ENCODE results near the gene CDH4.

DNA sequence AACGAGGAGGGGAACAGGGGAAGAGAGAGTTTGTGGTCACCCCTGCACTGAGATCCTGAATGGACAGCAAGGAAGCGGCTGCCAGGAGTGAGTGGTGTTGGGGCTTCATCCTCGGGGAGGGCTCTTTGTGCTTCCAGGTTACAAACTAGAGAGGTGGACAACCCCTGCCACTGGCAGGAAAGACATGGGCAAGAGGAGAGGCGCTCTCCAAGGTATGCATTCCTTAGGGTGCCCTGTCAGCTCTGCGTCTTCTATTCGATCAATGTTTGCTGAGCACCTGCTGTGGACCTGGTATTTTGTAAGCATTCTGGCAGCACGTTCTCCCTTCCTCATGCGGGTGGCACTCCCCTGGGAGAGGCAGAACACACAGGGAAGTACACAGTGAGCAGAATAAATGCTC is 93.6 kb downstream of the CDH4 start:
- TF ChIP-seq, protein P1, sequence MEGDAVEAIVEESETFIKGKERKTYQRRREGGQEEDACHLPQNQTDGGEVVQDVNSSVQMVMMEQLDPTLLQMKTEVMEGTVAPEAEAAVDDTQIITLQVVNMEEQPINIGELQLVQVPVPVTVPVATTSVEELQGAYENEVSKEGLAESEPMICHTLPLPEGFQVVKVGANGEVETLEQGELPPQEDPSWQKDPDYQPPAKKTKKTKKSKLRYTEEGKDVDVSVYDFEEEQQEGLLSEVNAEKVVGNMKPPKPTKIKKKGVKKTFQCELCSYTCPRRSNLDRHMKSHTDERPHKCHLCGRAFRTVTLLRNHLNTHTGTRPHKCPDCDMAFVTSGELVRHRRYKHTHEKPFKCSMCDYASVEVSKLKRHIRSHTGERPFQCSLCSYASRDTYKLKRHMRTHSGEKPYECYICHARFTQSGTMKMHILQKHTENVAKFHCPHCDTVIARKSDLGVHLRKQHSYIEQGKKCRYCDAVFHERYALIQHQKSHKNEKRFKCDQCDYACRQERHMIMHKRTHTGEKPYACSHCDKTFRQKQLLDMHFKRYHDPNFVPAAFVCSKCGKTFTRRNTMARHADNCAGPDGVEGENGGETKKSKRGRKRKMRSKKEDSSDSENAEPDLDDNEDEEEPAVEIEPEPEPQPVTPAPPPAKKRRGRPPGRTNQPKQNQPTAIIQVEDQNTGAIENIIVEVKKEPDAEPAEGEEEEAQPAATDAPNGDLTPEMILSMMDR (IDR thresholded peaks at IDR 0.05; ENCODE audit: control extremely low read depth in 1 of 3, insufficient read depth in 1 of 3, low read depth in 1 of 3, low read length in 3 of 3): no peak
- TF ChIP-seq EZH2 (IDR thresholded peaks at IDR 0.05; ENCODE audit: low read depth, low read length, severe bottlenecking) (no peak), RAD21 (IDR thresholded peaks at IDR 0.05 in 1 of 2, conservative IDR thresholded peaks at IDR 0.05 in 1 of 2; ENCODE audit: low read depth in 2 of 2, low read length in 2 of 2) (no peak), EP300 (IDR thresholded peaks at IDR 0.05; ENCODE audit: borderline replicate concordance in 1 of 2, low read depth in 2 of 2, low read length in 2 of 2) (no peak), POLR2A (IDR thresholded peaks at IDR 0.05; ENCODE audit: control extremely low read depth in 1 of 2, low read depth in 2 of 2, low read length in 2 of 2) (no peak), SIX5 (IDR thresholded peaks at IDR 0.05; ENCODE audit: low read depth, low read length) (no peak), SIN3A (conservative IDR thresholded peaks at IDR 0.05 in 1 of 2, IDR thresholded peaks at IDR 0.05 in 1 of 2; ENCODE audit: low read depth in 1 of 2, low read length in 2 of 2) (0 out of 4 replicates have a peak, but pooled peaks of 1 of the 2 experiments have one; percentile 55), ZNF274 (IDR thresholded peaks at IDR 0.05; ENCODE audit: borderline replicate concordance, extremely low read depth, low read length) (no peak)

Measured in H1 (cell line).